Osteoblast (primary cell): Measurements from ENCODE around the gene PGS1. TPM values are rescaled to one million over a fixed set of nuclear protein-coding genes. Genes with fewer than 3 reads are reported as not detected.

ENCODE experiments used
- DNase-seq: peaks from one replicate; pipeline ENCODE4 v3.0.0; 2011; ENCODE audit warnings: low spot score, mixed read lengths; ENCODE audit not compliant: insufficient read length; ENCODE audit errors: missing footprints
- H2AFZ ChIP-seq: 2 replicates; pipeline ENCODE4 v1.6.0; 2011; ENCODE audit warnings: mild to moderate bottlenecking, low read length
- H3K27ac ChIP-seq: 2 replicates; pipeline ENCODE4 v1.5.1; 2011; ENCODE audit warnings: mild to moderate bottlenecking, low read depth, low read length, moderate library complexity
- H3K27me3 ChIP-seq: 2 replicates; pipeline ENCODE4 v1.6.0; 2012; ENCODE audit warnings: mild to moderate bottlenecking, control low read depth, inconsistent platforms, low read length, moderate library complexity; ENCODE audit not compliant: insufficient read depth
- H3K36me3 ChIP-seq: 2 replicates; pipeline ENCODE4 v1.5.1; 2011; ENCODE audit warnings: mild to moderate bottlenecking, low read length, control low read depth, moderate library complexity; ENCODE audit not compliant: insufficient read depth
- H3K4me1 ChIP-seq: 2 replicates; pipeline ENCODE4 v1.5.1; 2011; ENCODE audit warnings: mild to moderate bottlenecking, low read length, control low read depth, moderate library complexity; ENCODE audit not compliant: insufficient read depth
- H3K4me2 ChIP-seq: 2 replicates; pipeline ENCODE4 v1.6.0; 2011; ENCODE audit warnings: mild to moderate bottlenecking, low read length; ENCODE audit not compliant: insufficient read depth
- H3K4me3 ChIP-seq: fragments of 200-600 bp; sonication (generic); 3 replicates; pipeline ENCODE4 v1.5.1; 2012; ENCODE audit warnings: mild to moderate bottlenecking, low read length, inconsistent platforms; ENCODE audit not compliant: insufficient read depth
- H3K79me2 ChIP-seq: 2 replicates; pipeline ENCODE4 v1.6.0; 2012; ENCODE audit warnings: mild to moderate bottlenecking, low read length, control low read depth, inconsistent platforms; ENCODE audit not compliant: insufficient read depth
- H3K9me3 ChIP-seq: 2 replicates; pipeline ENCODE4 v1.5.1; 2011; ENCODE audit warnings: low read depth, low read length, control low read depth
- H4K20me1 ChIP-seq: 2 replicates; pipeline ENCODE4 v1.6.0; 2012; ENCODE audit warnings: mild to moderate bottlenecking, low read length, control low read depth; ENCODE audit not compliant: insufficient read depth
- total RNA-seq: library from RNA; depleted of rRNA; stranded (reverse); fragments of >200 nt; gene quantifications from 2 replicates; pipeline ENCODE4 v1.2.3, GENCODE V29; 2012
- TF ChIP-seq, protein P1 (sequence below): IDR thresholded peaks from 2 replicates; pipeline ENCODE4 v1.5.1; 2011; ENCODE audit warnings: mild to moderate bottlenecking, low read depth, low read length, moderate library complexity; ENCODE audit errors: extremely low read depth

Gene PGS1
- total RNA-seq, 1 donor: 34.4 TPM

DNA sequence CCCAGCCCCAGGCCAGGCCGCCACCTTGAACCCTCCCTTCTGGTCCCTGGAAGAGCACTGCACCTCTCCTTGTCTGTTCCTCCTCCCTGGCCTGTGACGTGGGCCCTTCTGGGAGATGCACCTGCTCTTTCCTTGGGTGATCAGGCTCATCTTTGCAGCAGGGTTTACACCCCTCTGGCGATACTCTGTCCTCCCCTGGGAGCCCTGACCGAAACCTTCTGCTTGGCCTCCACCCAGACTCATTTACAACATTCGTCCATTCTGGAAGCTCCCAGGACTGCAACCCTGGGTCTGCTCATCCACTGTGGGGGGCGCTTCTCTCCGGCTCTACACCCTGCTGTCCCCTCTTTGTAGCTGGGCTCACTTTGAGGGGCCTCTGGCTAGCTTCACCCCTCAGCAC lies 73.3 kb downstream of the PGS1 start:
- Histone ChIP-seq H2AFZ (no peak overlapping the region), H3K79me2 (no peaks in the 10 kb centered on the region), H3K4me2 (no peak overlapping the region), H3K36me3 (no peaks in the 10 kb centered on the region), H4K20me1 (no peaks in the 10 kb centered on the region), H3K4me1 (no peaks in the 10 kb centered on the region), H3K9me3 (no peaks in the 10 kb centered on the region), H3K4me3 (no peak overlapping the region), H3K27ac (no peak overlapping the region), H3K27me3 (peaks cover 6% of the 10 kb centered on the region)
- TF ChIP-seq, protein P1, sequence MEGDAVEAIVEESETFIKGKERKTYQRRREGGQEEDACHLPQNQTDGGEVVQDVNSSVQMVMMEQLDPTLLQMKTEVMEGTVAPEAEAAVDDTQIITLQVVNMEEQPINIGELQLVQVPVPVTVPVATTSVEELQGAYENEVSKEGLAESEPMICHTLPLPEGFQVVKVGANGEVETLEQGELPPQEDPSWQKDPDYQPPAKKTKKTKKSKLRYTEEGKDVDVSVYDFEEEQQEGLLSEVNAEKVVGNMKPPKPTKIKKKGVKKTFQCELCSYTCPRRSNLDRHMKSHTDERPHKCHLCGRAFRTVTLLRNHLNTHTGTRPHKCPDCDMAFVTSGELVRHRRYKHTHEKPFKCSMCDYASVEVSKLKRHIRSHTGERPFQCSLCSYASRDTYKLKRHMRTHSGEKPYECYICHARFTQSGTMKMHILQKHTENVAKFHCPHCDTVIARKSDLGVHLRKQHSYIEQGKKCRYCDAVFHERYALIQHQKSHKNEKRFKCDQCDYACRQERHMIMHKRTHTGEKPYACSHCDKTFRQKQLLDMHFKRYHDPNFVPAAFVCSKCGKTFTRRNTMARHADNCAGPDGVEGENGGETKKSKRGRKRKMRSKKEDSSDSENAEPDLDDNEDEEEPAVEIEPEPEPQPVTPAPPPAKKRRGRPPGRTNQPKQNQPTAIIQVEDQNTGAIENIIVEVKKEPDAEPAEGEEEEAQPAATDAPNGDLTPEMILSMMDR: no peak
- DNase-seq: no peak

DNA sequence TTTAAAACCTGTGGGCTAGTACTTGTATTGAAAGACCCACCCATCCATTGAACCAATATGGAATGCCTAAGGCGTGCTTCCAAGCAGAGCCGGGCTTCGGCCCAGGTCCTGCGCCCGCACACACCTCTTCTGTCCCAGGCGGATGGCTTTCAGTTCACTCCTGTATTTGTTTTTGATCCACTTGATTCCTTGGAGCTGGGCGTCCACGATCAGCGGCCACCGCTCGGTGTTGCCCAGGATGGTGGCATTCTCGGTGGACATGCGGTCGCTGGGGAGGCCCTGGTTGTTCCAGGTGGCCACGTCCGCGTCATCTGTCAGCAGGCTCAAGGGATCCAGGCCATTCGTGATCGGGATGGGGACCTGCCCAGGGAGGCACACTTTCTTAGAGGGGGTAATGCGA lies 75.9 kb downstream of the PGS1 start:
- Histone ChIP-seq H3K27ac (no peak overlapping the region), H3K4me2 (no peak overlapping the region), H3K4me1 (no peaks in the 10 kb centered on the region), H3K27me3 (peaks cover 6% of the 10 kb centered on the region), H3K9me3 (no peaks in the 10 kb centered on the region), H3K79me2 (no peaks in the 10 kb centered on the region), H3K4me3 (no peak overlapping the region), H3K36me3 (no peaks in the 10 kb centered on the region), H4K20me1 (no peaks in the 10 kb centered on the region), H2AFZ (no peak overlapping the region)
- TF ChIP-seq, protein P1: no peak
- peak; percentile 54 for DNase-seq

DNA sequence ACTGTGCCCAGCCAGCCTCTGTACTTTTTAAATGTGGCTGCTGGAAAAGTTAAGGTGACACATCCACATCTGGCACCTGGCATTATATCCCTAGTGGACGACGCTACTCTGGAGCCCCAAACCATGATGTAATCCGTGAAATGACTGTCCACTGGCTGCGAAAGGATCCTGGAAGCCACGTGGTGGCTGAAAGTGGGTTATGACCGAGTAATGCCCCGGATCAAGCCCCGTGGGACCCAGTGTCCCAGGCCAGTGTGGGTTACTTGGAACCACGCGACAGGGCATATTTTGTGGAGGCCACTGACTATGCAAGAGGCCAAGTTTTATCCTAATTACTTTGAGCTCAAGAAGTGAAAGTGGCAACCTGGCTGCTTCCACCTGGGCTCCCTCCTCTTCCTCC lies 79.6 kb downstream of the PGS1 start:
- H3K4me3 ChIP-seq: no peak overlapping the region
- H3K9me3 ChIP-seq: no peaks in the 10 kb centered on the region
- no peaks in the 10 kb centered on the region for H3K36me3 ChIP-seq
- DNase-seq: peak; percentile 87
- TF ChIP-seq, protein P1: no peak
- peaks cover 6% of the 10 kb centered on the region for H3K27me3 ChIP-seq
- no peaks in the 10 kb centered on the region for H4K20me1 ChIP-seq
- no peaks in the 10 kb centered on the region for H3K4me1 ChIP-seq
- H3K27ac ChIP-seq: no peak overlapping the region
- H3K4me2 ChIP-seq: no peak overlapping the region
- H3K79me2 ChIP-seq: no peaks in the 10 kb centered on the region
- no peak overlapping the region for H2AFZ ChIP-seq

DNA sequence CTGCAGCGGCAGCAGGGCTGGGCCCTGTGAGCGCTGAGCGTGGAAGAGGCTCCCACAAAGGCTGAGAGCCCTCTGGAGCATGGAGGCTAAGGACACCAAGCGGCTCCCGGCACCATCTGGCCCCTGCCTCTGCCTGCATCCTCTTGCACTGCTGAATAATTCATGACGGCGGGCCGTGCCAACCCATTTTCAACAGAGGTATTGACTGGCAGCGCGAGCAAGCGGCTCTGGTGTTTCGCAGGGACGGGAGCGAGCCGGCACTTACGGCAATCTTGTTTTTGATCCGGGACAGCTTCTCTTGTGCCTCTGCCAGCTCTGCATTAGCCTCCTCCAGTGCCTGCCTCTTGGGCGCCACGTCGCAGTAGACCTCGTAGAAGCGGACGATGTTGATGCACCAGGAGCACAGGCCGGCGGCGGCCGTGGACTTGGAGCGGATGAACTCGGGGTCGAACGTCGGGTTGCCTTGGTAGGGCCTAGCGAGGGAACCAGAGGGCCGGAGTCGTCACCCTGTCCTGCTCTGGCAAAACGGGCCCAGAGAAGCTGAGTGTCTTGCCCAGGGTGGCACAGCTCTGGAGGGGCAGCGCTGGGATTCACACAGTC lies 80.4 kb downstream of the PGS1 start:
- no peak overlapping the region for H2AFZ ChIP-seq
- peak; percentile 73 for DNase-seq
- H3K27me3 ChIP-seq: peaks cover 6% of the 10 kb centered on the region
- no peaks in the 10 kb centered on the region for H4K20me1 ChIP-seq
- H3K79me2 ChIP-seq: no peaks in the 10 kb centered on the region
- no peaks in the 10 kb centered on the region for H3K36me3 ChIP-seq
- H3K4me2 ChIP-seq: no peak overlapping the region
- no peak overlapping the region for H3K27ac ChIP-seq
- H3K9me3 ChIP-seq: no peaks in the 10 kb centered on the region
- H3K4me3 ChIP-seq: no peak overlapping the region
- H3K4me1 ChIP-seq: no peaks in the 10 kb centered on the region
- TF ChIP-seq, protein P1: no peak
